GM18861 (cell line): Measurements from ENCODE around the gene SEPTIN6.
"Not testable (repeated sequence)": the region's sequence is repeated elsewhere in the genome, so short reads cannot be mapped to it uniquely, and the experiment has no call there.

Experiments used
- ATAC-seq: cut with Tn5 transposase; IDR thresholded peaks from one replicate; pipeline ENCODE4 v1.9.1; 2021; ENCODE audit not compliant: unreplicated experiment

The SEPTIN6 gene

DNA sequence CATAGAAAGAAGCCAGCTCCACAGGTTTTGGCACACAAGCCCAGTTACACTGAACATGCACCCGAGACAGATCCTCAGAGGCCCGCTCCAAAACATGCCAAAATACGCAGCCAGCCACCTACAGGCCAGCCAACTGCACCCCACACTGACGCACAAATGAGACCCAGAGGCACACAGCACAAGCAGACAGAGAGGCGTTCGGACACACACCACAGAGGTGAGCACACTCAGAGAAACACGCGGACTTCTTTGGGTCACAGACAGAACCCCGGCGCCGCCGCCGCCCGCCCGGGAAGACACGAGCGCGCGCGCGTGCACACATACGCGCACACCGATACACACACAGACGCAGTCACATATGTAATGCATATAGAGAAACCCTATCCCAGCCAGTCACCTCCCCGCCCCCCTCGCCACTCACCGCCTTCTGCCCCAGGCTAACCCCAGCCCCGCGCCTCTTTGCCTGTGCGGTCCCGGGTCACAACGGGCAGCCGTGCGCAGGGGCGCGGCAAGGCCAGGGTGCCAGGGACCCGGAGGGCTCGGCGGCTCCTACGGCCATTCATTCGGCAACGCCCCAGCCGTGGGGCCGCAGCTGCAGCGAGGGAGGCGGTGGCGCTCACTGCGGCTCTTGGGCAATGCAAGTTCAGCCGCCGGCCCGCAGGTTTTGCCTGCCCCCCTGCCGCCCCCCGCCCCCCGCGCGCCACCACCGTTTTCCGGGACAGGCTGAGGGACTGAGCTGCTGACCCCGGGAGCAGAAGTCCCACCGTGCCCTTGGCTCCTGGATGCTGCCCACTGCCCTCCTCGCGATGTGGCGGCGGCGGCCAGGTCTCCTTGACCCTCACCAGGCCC lies 553 bp downstream of the SEPTIN6 start:
- no peak for ATAC-seq

DNA sequence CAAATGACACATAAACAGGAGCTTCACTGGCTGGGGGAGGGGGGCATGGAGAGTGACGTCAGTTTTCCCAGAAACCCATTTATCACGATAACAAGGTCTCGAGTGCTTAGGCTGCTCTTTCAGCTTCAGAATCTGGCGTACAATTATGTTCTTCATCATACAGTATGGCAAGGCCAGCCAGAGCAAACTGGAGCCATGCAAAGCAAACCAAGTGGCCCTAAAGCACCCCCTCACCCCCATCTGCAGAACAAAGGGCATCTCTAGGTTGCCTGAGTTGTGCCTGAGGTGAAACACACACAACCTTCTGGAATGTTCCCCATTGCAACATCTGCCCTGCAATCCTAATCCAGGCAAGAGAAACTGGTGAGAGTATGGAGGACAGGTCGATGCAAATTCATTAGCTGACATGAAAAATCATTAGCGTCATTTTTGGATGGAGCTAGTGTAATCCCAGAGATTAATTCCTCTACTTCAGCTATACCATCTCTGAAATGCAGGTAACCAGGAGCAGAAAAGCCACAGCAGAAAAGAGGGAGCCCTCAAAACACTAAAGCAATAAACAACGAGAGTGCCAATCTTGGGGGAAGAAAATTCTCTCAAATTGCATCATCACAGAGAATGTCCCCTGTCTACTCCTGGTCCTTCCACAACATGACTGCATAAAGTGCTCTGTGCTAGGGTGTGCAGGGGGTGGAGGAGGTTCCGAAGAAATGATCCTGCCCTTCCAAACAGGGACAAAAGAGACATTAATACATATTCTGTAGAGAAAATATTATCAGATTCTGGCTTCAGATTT lies 1.8 kb downstream of the SEPTIN6 start:
- ATAC-seq = no peak

DNA sequence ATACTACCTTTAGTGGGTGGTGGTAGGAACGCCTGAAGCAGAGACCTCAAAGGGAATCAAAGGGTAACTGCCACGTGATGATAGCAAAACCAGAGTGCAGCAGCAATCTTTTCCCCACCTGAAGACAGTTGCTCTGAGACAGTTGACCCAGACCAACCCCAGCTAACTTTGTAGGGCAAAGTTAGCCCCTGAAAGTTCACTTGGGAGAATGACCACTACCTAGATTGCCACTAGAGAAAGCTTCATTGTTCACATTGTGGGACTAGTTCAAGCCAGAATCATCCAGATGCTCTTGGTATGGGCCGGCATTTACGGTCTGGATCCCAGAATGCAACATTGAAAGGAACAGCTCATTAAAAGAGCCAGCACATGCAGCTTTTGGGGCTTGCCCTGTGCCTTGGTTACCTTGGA lies 4.1 kb downstream of the SEPTIN6 start:
- no peak for ATAC-seq

- ATAC-seq = no peak
Observed at GRCh38 chrX:119687661-119688413, 5.1 kb downstream of the SEPTIN6 start.

GRCh38 chrX:119686087-119686691 lies 6.8 kb downstream of the SEPTIN6 start:
- peak; percentile 33 for ATAC-seq

DNA sequence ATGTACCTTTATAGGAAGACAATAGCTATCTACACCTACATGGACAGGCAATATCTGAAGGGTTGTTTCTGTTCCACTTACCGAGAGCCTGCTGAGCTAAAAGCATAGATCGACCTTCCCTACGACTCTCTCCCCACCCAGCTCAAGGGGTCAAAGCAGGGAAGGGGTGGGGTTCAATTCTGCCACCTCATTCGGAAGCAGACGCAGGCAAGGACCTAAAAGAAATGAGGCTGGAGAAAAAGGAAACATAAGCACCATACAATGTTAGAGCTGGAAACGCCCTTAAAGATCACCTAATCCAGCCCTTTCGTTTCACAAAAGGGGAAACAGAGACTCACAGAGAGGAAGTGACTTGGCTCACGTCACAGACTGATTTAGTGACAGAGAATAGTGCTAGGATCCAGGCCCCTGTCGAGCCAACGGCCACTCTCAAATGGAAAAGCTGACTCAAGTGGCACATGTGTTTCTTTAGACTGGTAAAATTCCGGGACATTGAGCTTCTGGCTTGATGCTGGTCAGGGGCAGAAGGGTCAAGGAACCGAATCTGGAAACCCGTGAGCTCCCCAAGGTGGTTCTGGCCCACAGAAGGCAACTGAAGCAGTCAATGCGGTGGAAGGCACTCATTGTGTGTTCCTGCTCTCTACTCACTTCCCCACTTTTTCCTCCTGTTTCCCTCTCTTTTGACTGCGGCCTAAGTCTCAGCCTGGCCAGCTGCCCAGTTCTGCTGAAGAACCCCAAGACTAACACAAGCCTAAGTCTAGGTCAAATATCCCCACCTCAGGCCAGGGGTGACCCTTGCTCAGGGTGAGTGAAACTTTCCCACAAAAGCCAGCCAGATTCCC lies 7.5 kb downstream of the SEPTIN6 start:
- ATAC-seq = peak; percentile 40

GRCh38 chrX:119684916-119685224 lies 8.1 kb downstream of the SEPTIN6 start:
- ATAC-seq = no peak

- not testable (repeated sequence) for ATAC-seq
Observed at GRCh38 chrX:119684312-119684711, 8.7 kb downstream of the SEPTIN6 start.

DNA sequence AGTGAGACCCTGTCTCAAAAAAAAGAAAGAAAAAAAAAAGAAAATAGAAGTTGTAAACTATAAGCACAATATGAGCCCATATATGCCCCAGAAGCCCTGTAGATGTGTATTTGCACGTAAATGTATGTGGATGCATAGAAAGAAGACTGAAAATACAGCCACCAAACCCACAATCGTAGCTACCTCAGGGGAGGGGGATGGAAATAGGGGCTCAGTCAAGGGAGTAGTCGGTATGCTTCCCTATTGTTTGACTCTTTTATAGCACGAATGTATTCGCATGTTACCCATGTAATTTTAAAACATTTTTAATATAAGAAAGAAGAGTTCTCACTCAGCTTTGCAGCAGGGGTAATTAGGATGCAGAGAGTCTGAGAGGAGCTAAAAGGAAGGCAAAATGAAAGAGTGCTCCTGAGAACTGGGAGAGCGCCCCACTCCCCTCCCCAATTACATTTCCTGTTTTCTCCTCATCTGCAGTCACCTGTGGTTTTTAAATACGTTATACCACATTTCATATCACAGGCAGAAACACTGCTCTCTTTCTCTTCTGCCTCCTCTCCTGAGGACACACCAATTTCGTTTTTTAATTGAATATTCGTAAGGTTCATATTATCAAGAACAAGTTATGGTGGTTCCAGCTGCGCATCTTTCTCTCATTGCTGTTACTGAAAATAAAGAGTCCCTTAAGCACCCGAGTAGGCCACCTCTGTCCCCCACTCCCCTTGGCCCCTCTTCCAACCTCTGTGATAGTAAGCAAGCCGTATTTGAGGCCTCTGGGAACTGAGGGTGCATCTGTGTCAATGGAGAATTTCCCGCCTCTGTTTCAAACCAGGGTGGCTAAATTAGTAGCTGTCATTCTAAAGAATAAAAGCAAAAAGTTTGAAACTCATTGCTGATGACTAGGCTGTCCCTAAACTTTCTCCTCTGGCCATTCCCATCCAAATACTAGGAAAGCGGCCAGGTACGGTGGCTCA lies 10.7 kb downstream of the SEPTIN6 start:
- no peak for ATAC-seq

DNA sequence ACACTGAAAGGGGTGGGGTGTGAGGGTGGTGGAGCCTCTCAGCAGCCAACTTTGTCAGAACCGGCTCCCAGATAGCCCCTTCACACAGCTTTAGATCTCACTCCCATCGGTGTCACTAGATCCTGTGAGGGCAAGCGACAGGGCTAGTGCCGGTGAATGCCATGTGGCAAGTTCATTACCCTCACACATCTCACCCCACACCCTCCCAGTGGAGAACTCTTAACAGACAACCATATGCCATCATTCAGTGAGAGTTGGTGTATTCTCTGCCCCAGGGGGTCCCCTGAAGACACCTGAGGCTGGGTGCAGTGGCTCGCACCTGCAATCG lies 15.3 kb downstream of the SEPTIN6 start:
- no peak for ATAC-seq

DNA sequence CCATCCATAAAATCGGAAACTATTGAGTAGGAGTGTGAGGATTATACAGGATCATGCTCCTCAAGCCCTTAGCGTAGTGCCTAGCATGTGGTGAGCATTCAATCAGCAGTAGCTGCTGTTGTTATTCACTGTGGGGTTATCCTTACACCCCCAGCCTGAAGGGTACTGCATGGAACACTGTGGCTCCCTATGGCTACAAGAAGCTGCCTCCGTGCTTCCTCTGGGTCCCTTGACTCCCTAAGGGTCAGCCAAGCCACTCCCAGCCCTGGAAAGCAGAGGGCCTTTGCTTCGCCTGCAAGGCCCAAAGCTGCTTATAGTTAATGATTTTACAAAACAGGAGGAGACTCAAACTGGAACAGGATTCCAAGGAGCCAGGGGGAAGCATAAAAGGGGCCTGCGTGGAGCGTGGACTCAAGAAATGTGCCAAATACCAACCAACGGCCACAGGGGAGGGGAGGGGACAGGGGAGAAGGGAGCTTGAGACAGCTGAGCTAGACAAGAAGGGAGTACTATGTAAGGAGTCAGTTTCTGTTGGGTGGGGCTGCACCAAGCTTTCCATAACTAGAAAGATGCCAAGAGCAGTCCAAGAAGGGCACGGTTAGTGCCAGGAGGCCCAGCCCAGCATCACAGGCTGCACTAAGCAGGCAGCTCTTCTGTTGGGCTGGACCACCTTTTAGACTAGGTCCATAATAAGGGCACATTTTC lies 15.9 kb downstream of the SEPTIN6 start:
- ATAC-seq = no peak

DNA sequence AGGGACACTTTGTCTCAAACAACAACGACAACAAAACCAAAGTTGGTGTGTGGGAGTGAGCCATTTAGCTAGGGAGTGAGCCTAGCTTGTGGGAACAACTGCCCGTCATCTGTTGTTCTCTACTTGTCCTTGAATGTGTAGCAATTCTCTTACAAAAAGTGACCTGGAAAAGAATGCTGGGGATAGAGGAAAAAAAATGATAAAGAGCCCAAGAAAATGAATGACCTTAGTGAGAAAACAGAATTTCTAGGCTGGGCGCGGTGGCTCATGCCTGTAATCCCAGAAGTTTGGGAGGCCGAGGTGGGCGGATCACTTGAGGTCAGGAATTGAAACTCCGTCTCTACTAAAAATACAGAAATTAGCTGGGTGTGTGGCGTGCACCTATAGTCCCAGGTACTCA lies 19.6 kb downstream of the SEPTIN6 start:
- ATAC-seq = no peak

- no peak for ATAC-seq
Observed at GRCh38 chrX:119672426-119672825, 20.5 kb downstream of the SEPTIN6 start.

- ATAC-seq = no peak
Observed at GRCh38 chrX:119669424-119670037, 23.4 kb downstream of the SEPTIN6 start.

DNA sequence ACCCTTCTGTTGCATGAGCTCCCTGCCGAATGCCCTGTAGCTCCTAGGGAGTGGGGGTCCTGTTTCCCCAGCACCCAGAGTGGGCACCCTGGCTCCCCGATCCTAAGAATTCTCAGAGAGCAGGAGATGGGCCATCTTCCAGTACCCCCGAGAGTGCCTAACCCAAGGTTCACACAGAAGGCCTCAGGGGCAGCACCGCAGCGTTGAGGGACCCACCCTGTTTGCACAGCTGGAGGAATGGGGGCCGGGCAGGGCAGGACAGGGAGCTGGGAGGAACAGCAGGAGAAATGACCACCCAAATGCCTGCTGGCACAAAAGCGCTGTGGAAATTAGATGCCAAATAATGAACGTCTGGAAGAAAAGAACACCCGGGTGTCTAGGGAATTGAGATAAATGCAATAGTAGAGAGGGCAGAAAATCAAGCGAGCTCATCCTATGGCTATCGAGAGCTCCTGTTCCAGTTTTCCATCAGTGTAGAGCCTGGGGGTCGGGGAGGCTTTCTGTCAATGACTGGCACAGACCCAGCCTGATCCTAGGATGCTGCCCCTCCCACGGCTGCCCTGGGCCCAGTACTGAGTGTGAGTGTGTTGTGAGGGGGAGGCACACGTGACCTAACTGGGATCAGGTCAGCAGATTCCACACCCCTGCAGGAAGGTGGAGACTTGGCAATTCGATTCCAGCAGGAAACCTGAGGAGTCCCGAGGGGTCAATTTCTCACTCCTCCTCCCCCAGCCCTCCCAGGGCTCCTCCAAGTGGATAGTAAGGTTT lies 25.7 kb downstream of the SEPTIN6 start:
- no peak for ATAC-seq

DNA sequence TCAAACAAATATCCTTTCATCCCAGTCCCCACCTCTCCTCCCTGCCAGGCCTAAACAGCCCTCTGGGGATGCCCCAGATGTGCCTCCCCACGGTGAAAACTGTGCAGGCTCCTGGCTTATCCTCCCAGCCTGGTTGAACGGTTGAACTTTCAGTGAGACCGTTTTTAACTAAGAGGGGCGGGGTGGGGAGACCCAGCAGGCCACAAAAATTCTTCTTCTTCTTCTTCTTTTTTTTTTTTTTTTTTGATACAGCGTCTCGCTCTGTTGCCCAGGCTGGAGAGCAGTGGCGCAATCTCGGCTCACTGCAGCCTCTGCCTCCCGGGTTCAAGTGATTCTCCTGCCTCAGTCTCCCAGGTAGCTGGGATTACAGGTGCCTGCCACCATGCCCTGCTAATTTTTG lies 28.1 kb downstream of the SEPTIN6 start:
- peak; percentile 48 for ATAC-seq

- no peak for ATAC-seq
Observed at GRCh38 chrX:119661486-119661885, 31.5 kb downstream of the SEPTIN6 start.

- ATAC-seq = no peak
Observed at GRCh38 chrX:119659522-119659921, 33.4 kb downstream of the SEPTIN6 start.
